Lung (tissue), 12 donors: ENCODE data around the gene PIGX. TPM values are rescaled to one million over a fixed set of nuclear protein-coding genes. Genes with fewer than 3 reads are reported as not detected.

ENCODE experiments used
- ATAC-seq: fragments of 200-7000 bp; cut with Tn5 transposase; one replicate; pipeline ENCODE4 v1.9.1; 2020; ENCODE audit warnings: moderate number of reproducible peaks; ENCODE audit not compliant: insufficient read depth, low FRiP score
- DNase-seq, 3 donors: peaks; one replicate each; pipeline ENCODE4 v3.0.0-alpha.2; 2013 to 2017
- H3K27ac ChIP-seq, 2 donors: one replicate each; pipeline ENCODE4 v1.5.1; 2013; ENCODE audit warnings: mild to moderate bottlenecking in 2 of 2, moderate library complexity in 2 of 2, control low read depth in 1 of 2, inconsistent platforms in 1 of 2, low read depth in 1 of 2, low read length in 1 of 2
- H3K27me3 ChIP-seq, 3 donors: one replicate each; pipeline ENCODE4 v1.5.1; 2013; ENCODE audit warnings: low read length in 2 of 3; ENCODE audit not compliant: control insufficient read depth in 3 of 3, insufficient read depth in 3 of 3
- H3K36me3 ChIP-seq, 4 donors: one replicate each; pipeline ENCODE4 v1.5.1; 2013; ENCODE audit warnings: low read length in 4 of 4, mild to moderate bottlenecking in 1 of 4, moderate library complexity in 1 of 4; ENCODE audit not compliant: control insufficient read depth in 4 of 4, insufficient read depth in 4 of 4
- H3K4me1 ChIP-seq, 5 donors: one replicate each; pipeline ENCODE4 v1.5.1; 2013; ENCODE audit warnings: low read length in 5 of 5, mild to moderate bottlenecking in 2 of 5, moderate library complexity in 1 of 5; ENCODE audit not compliant: control insufficient read depth in 5 of 5, insufficient read depth in 5 of 5
- H3K4me3 ChIP-seq: one replicate; pipeline ENCODE4 v1.5.1; 2013; ENCODE audit warnings: mild to moderate bottlenecking, control low read depth, moderate library complexity
- H3K9ac ChIP-seq, 2 donors: one replicate each; pipeline ENCODE4 v1.5.1; 2013; ENCODE audit warnings: low read length in 2 of 2, control low read depth in 1 of 2; ENCODE audit not compliant: insufficient read depth in 1 of 2
- H3K9me3 ChIP-seq, 4 donors: one replicate each; pipeline ENCODE4 v1.5.1; 2013; ENCODE audit warnings: low read length in 3 of 4, mild to moderate bottlenecking in 1 of 4, moderate library complexity in 1 of 4; ENCODE audit not compliant: control insufficient read depth in 4 of 4, insufficient read depth in 3 of 4
- CTCF ChIP-seq: IDR thresholded peaks from 2 replicates; pipeline ENCODE4 v1.5.1; 2012; ENCODE audit warnings: mild to moderate bottlenecking; ENCODE audit errors: control extremely low read depth, extremely low read depth
- WGBS, 2 donors: extraction: QIAGEN DNeasy Blood & Tissue Kit; methylation state at CpG; one replicate each; pipeline ENCODE4 v1.1.7; 2013; 5-methylcytosine and 5-hydroxymethylcytosine counted together
- polyA plus RNA-seq, 2 donors: library from polyadenylated mRNA; stranded (reverse); fragments of 200-250 nt; gene quantifications; one replicate each; pipeline ENCODE4 v1.2.1, GENCODE V29; 2013
- total RNA-seq, 2 donors: library from RNA; depleted of rRNA in 1 of 2; stranded (reverse); fragments of >200 nt in 1 of 2; gene quantifications; one replicate each; pipeline ENCODE4 v1.2.1, GENCODE V29; 2014 to 2021
- donor health status: control.
- donor health status: control.
- donor health status: Bipolar disorder and iron deficiency.
- donor health status: healthy.
- donor health status: DM: yes; HTN: yes; CAD: no.

The PIGX gene
- total and polyA plus RNA-seq, 4 donors = 8.4 to 20.4 (median 15.5) TPM

DNA sequence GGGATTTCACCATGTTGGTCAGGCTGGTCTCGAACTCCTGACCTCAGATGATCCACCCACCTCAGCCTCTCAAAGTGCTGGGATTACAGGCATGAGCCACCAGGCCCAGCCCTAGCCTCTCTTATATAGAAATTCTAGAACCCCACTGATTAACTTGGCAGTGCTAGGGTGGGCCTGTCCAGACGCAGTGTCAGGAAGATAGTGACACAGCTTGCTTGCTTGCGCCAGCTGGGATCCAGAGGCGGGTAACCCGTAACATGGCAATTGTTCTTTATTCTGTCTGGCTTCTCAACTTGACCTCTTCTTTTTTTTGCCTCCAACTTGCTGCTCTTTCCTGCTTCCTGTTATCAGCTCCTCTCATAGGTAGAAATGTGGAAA lies 16.3 kb upstream of the PIGX start:
- 90 to 93% methylated on average over 5 of the region's 5 CpGs for WGBS, 2 donors
- no peak for TF ChIP-seq CTCF
- H3K9me3 ChIP-seq = no peaks in the 10 kb centered on the region

GRCh38 chr3:196697270-196697669 lies 14.9 kb upstream of the PIGX start:
- H3K27ac ChIP-seq = no peak overlapping the region
- no peaks in the 10 kb centered on the region for H3K9me3 ChIP-seq
- no peak overlapping the region for H3K9ac ChIP-seq
- no peaks in the 10 kb centered on the region for H3K36me3 ChIP-seq
- 94 to 95% methylated on average over 5 of the region's 5 CpGs for WGBS, 2 donors
- TF ChIP-seq CTCF = no peak
- no peaks in the 10 kb centered on the region for H3K27me3 ChIP-seq
- H3K4me3 ChIP-seq = no peak overlapping the region
- no peak for DNase-seq
- no peak for ATAC-seq
- H3K4me1 ChIP-seq = peaks cover 0 to 3% (median 0%) of the 10 kb centered on the region in 5 donors

More for the DNA sequence above, 16.3 kb upstream of the PIGX start:
- H3K4me3 ChIP-seq = no peak overlapping the region
- H3K36me3 ChIP-seq = no peaks in the 10 kb centered on the region
- ATAC-seq = no peak
- H3K9ac ChIP-seq = no peak overlapping the region
- H3K4me1 ChIP-seq = peaks cover 0 to 3% (median 0%) of the 10 kb centered on the region in 5 donors
- DNase-seq = no peak
- H3K27me3 ChIP-seq = no peaks in the 10 kb centered on the region
- no peak overlapping the region for H3K27ac ChIP-seq

DNA sequence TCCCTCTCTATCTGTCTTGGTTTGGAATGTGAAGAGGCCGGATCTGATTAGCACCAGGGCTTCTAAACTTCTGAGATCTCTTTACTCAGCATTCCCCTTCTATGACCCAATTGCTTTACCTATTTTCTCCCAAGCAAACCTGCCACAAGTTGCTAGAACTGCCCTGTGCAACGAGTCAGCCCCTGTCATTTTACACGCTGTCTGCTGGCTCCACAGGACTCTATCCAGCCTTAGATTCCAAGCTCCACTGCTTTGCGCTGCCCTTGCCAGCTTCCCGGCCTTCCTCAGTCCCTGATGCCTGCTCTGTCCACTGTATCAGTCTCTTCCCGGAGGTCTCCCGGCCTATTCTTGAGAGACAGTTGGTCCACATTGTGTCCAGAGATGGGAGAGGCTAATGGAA lies 12.4 kb upstream of the PIGX start:
- H3K4me3 ChIP-seq = no peak overlapping the region
- no peaks in the 10 kb centered on the region for H3K36me3 ChIP-seq
- 77 to 88% methylated on average over 7 of the region's 7 CpGs for WGBS, 2 donors
- H3K9me3 ChIP-seq = no peaks in the 10 kb centered on the region
- H3K27me3 ChIP-seq = no peaks in the 10 kb centered on the region
- H3K4me1 ChIP-seq = no peaks in the 10 kb centered on the region
- H3K9ac ChIP-seq = no peak overlapping the region
- DNase-seq (peak in 2 of 3 donors; percentile 14 to 16), ATAC-seq (no peak)
- H3K27ac ChIP-seq = no peak overlapping the region
- no peak for TF ChIP-seq CTCF

GRCh38 chr3:196700801-196701200 lies 11.4 kb upstream of the PIGX start:
- 42 to 73% methylated on average over 4 of the region's 4 CpGs for WGBS, 2 donors
- Histone ChIP-seq H3K9me3 (no peaks in the 10 kb centered on the region), H3K27ac (no peak overlapping the region), H3K27me3 (no peaks in the 10 kb centered on the region), H3K4me1 (no peaks in the 10 kb centered on the region), H3K9ac (no peak overlapping the region), H3K4me3 (no peak overlapping the region), H3K36me3 (no peaks in the 10 kb centered on the region)
- DNase-seq (no peak), ATAC-seq (no peak)
- no peak for TF ChIP-seq CTCF
